Lung (tissue), 12 donors: ENCODE measurements around the gene MCUB. TPM values are rescaled to one million over a fixed set of nuclear protein-coding genes. Genes with fewer than 3 reads are reported as not detected.
"Not testable (repeated sequence)": the region's sequence is repeated elsewhere in the genome, so short reads cannot be mapped to it uniquely, and the experiment has no call there.

Source experiments
- ATAC-seq: fragments of 200-7000 bp; cut with Tn5 transposase; one replicate; pipeline ENCODE4 v1.9.1; 2020; ENCODE audit warnings: moderate number of reproducible peaks; ENCODE audit not compliant: insufficient read depth, low FRiP score
- DNase-seq, 3 donors: peaks; one replicate each; pipeline ENCODE4 v3.0.0-alpha.2; 2013 to 2017
- H3K27ac ChIP-seq, 2 donors: one replicate each; pipeline ENCODE4 v1.5.1; 2013; ENCODE audit warnings: mild to moderate bottlenecking in 2 of 2, moderate library complexity in 2 of 2, control low read depth in 1 of 2, inconsistent platforms in 1 of 2, low read depth in 1 of 2, low read length in 1 of 2
- H3K27me3 ChIP-seq, 3 donors: one replicate each; pipeline ENCODE4 v1.5.1; 2013; ENCODE audit warnings: low read length in 2 of 3; ENCODE audit not compliant: control insufficient read depth in 3 of 3, insufficient read depth in 3 of 3
- H3K36me3 ChIP-seq, 4 donors: one replicate each; pipeline ENCODE4 v1.5.1; 2013; ENCODE audit warnings: low read length in 4 of 4, mild to moderate bottlenecking in 1 of 4, moderate library complexity in 1 of 4; ENCODE audit not compliant: control insufficient read depth in 4 of 4, insufficient read depth in 4 of 4
- H3K4me1 ChIP-seq, 5 donors: one replicate each; pipeline ENCODE4 v1.5.1; 2013; ENCODE audit warnings: low read length in 5 of 5, mild to moderate bottlenecking in 2 of 5, moderate library complexity in 1 of 5; ENCODE audit not compliant: control insufficient read depth in 5 of 5, insufficient read depth in 5 of 5
- H3K4me3 ChIP-seq: one replicate; pipeline ENCODE4 v1.5.1; 2013; ENCODE audit warnings: mild to moderate bottlenecking, control low read depth, moderate library complexity
- H3K9ac ChIP-seq, 2 donors: one replicate each; pipeline ENCODE4 v1.5.1; 2013; ENCODE audit warnings: low read length in 2 of 2, control low read depth in 1 of 2; ENCODE audit not compliant: insufficient read depth in 1 of 2
- H3K9me3 ChIP-seq, 4 donors: one replicate each; pipeline ENCODE4 v1.5.1; 2013; ENCODE audit warnings: low read length in 3 of 4, mild to moderate bottlenecking in 1 of 4, moderate library complexity in 1 of 4; ENCODE audit not compliant: control insufficient read depth in 4 of 4, insufficient read depth in 3 of 4
- WGBS, 2 donors: extraction: QIAGEN DNeasy Blood & Tissue Kit; methylation state at CpG; one replicate each; pipeline ENCODE4 v1.1.7; 2013; 5-methylcytosine and 5-hydroxymethylcytosine counted together
- polyA plus RNA-seq, 2 donors: library from polyadenylated mRNA; stranded (reverse); fragments of 200-250 nt; gene quantifications; one replicate each; pipeline ENCODE4 v1.2.1, GENCODE V29; 2013
- total RNA-seq, 2 donors: library from RNA; depleted of rRNA in 1 of 2; stranded (reverse); fragments of >200 nt in 1 of 2; gene quantifications; one replicate each; pipeline ENCODE4 v1.2.1, GENCODE V29; 2014 to 2021
- TF ChIP-seq, protein P1 (sequence below): IDR thresholded peaks from 2 replicates; pipeline ENCODE4 v1.5.1; 2012; ENCODE audit warnings: mild to moderate bottlenecking; ENCODE audit errors: control extremely low read depth, extremely low read depth
- donor health status: control.
- donor health status: control.
- donor health status: Bipolar disorder and iron deficiency.
- donor health status: healthy.
- donor health status: DM: yes; HTN: yes; CAD: no.

The MCUB gene
- total and polyA plus RNA-seq, 4 donors, result 9.2 to 25.3 (median 15.9) TPM

DNA sequence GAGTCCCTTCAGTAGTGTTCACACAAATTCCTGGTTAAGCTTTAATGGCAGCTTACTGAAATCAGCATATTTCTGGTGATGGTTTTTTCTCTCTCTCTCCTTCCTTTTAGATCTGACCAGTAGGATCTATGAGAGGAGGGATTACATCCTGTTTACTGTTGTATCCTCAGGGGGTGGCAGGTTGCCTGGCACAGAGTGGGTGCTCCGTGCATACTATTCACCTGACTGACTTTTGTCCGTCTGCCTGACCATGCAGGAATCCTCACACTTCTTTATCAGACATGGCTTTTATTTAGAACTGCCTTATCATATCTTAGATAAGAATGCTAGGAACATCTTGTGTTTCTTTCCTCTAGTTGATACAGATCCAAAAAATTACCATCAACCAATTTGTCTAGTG, 29.6 kb downstream of the MCUB start:
- ATAC-seq, result no peak
- H3K9me3 ChIP-seq, result peaks cover 0 to 3% (median 0%) of the 10 kb centered on the region in 4 donors
- TF ChIP-seq, protein P1, sequence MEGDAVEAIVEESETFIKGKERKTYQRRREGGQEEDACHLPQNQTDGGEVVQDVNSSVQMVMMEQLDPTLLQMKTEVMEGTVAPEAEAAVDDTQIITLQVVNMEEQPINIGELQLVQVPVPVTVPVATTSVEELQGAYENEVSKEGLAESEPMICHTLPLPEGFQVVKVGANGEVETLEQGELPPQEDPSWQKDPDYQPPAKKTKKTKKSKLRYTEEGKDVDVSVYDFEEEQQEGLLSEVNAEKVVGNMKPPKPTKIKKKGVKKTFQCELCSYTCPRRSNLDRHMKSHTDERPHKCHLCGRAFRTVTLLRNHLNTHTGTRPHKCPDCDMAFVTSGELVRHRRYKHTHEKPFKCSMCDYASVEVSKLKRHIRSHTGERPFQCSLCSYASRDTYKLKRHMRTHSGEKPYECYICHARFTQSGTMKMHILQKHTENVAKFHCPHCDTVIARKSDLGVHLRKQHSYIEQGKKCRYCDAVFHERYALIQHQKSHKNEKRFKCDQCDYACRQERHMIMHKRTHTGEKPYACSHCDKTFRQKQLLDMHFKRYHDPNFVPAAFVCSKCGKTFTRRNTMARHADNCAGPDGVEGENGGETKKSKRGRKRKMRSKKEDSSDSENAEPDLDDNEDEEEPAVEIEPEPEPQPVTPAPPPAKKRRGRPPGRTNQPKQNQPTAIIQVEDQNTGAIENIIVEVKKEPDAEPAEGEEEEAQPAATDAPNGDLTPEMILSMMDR, result no peak
- 64 to 75% methylated on average over 2 of the region's 2 CpGs for WGBS, 2 donors
- peak in 1 of 3 donors; percentile 1 for DNase-seq
- no peaks in the 10 kb centered on the region for H3K36me3 ChIP-seq
- no peaks in the 10 kb centered on the region for H3K27me3 ChIP-seq
- H3K4me3 ChIP-seq, result no peak overlapping the region
- no peak overlapping the region for H3K27ac ChIP-seq
- no peak overlapping the region for H3K9ac ChIP-seq
- H3K4me1 ChIP-seq, result no peaks in the 10 kb centered on the region

DNA sequence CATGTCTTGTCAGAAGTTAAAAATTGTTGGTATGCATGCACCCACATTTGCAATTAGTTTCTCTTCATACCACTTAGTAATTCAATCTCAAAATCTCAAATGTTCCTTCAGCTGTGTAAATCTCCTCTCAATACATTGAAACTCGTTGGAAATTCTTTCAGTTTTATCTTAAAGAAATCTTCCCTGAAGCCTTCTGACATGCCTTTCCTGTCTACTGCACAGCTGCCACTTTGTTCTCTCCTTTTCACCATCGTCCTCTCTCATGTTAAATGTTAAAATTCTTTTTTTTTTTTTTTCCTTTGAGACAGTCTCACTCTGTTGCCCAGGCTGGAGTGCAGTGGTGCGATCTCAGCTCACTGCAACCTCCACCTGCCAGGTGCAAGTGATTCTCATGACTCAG, 30.9 kb downstream of the MCUB start:
- peaks cover 0 to 3% (median 0%) of the 10 kb centered on the region in 4 donors for H3K9me3 ChIP-seq
- ATAC-seq, result no peak
- H3K4me3 ChIP-seq, result no peak overlapping the region
- WGBS, 2 donors, result 51 to 71% methylated on average over 3 of the region's 3 CpGs
- DNase-seq, result no peak
- no peak overlapping the region for H3K9ac ChIP-seq
- H3K36me3 ChIP-seq, result no peaks in the 10 kb centered on the region
- H3K27ac ChIP-seq, result no peak overlapping the region
- no peaks in the 10 kb centered on the region for H3K27me3 ChIP-seq
- TF ChIP-seq, protein P1, result no peak
- no peaks in the 10 kb centered on the region for H3K4me1 ChIP-seq

DNA sequence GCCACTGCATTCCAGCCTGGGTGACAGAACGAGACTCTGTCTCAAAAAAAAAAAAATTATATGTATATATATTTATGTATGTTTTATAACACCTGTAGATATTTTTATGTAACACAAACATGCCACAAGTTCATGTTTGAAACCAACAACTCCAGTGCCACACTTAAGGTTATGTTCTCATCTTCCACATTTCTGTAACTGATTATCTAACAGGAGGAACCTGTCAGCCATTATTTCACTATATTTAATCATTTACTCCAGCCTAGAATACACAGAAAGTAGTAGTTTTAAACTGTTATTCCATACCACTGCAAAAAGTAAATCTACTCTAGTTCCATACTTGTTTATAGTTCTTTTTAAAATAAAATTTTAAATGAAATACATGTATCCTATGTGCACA, 32.3 kb downstream of the MCUB start:
- TF ChIP-seq, protein P1, result no peak
- Histone ChIP-seq H3K27ac (no peak overlapping the region), H3K27me3 (no peaks in the 10 kb centered on the region), H3K9me3 (no peaks in the 10 kb centered on the region), H3K4me3 (no peak overlapping the region), H3K36me3 (no peaks in the 10 kb centered on the region), H3K4me1 (no peaks in the 10 kb centered on the region), H3K9ac (no peak overlapping the region)
- WGBS, 2 donors, result 85 to 94% methylated on average over 1 of the region's 1 CpG
- ATAC-seq, result no peak
- DNase-seq, result no peak

- ATAC-seq, result not testable (repeated sequence)
- WGBS, 2 donors, result 81 to 84% methylated on average over 3 of the region's 3 CpGs
Measured at GRCh38 chr4:109595123-109595522, 35.1 kb downstream of the MCUB start.

DNA sequence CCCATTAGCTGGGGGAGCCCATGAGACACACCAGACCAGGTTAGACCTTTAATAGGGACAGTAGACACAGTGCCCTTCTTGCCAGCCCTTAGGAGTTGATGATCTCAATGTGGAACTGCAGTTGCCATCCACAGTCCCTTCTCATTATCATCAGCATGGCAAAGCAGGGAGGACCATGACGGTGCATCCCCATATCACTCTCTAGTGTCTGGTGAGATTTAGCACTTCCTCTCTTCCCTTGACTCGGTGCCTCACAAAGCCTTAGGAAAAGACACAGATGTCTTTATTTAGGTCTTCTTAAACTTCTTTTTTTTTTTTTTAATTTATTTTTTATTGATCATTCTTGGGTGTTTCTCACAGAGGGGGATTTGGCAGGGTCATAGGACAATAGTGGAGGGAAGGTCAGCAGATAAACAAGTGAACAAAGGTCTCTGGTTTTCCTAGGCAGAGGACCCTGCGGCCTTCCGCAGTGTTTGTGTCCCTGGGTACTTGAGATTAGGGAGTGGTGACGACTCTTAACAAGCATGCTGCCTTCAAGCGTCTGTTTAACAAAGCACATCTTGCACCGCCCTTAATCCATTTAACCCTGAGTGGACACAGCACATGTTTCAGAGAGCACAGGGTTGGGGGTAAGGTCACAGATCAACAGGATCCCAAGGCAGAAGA, 36.5 kb downstream of the MCUB start:
- not testable (repeated sequence) for H3K9me3 ChIP-seq, H3K4me1 ChIP-seq, ATAC-seq, H3K4me3 ChIP-seq, H3K27me3 ChIP-seq, DNase-seq, H3K36me3 ChIP-seq, H3K9ac ChIP-seq, H3K27ac ChIP-seq
- WGBS, 2 donors, result 85 to 89% methylated on average over 2 to 6 of the region's 7 CpGs

More at GRCh38 chr4:109595123-109595522, 35.1 kb downstream of the MCUB start:
- not testable (repeated sequence) for H3K9me3 ChIP-seq, H3K4me3 ChIP-seq, H3K9ac ChIP-seq, H3K27ac ChIP-seq, H3K27me3 ChIP-seq, H3K4me1 ChIP-seq, H3K36me3 ChIP-seq, DNase-seq
